RWPE1 (cell line): ENCODE data around the gene CCDC138.

Experiments
- CTCF ChIA-PET: fragments of 350-600 bp; sonication (Branson Sonifier 250); formaldehyde crosslinking; extraction: SDS; loops from one replicate; lab custom pipeline; 2021; lab: Yijun Ruan, JAX
- POLR2A ChIA-PET: fragments of 400-600 bp; formaldehyde crosslinking; extraction: SDS; loops from one replicate; lab custom pipeline; 2020; ENCODE audit warnings: antibody characterized with exemption; ENCODE audit not compliant: low non-redundant PET; lab: Yijun Ruan, JAX
- DNase-seq: peaks from one replicate; pipeline ENCODE4 v3.0.0; 2012; ENCODE audit warnings: low spot score
- H3K27ac ChIP-seq: fragments of 450-650 bp; 2 replicates; pipeline ENCODE4 v1.5.1; 2017
- CTCF ChIP-seq: fragments of 450-650 bp; conservative IDR thresholded peaks from 2 replicates; pipeline ENCODE4 v1.5.1; 2017; ENCODE audit warnings: low read depth, mild to moderate bottlenecking

The CCDC138 gene

GRCh38 chr2:108906403-108907077 is 120.0 kb downstream of the CCDC138 start:
- no peak for TF ChIP-seq CTCF
- ChIA-PET POLR2A (no interaction called here), CTCF (interaction anchor here (0.5 kb wide), 1 partner anchor 47 kb away, joined by 3 read pairs; no protein-coding TSS in a partner anchor)
- H3K27ac ChIP-seq = no peak overlapping the region
- DNase-seq = no peak

GRCh38 chr2:108907822-108908712 is 121.5 kb downstream of the CCDC138 start:
- ChIA-PET CTCF (no interaction called here), POLR2A (no interaction called here)
- TF ChIP-seq CTCF = no peak
- no peak for DNase-seq
- H3K27ac ChIP-seq = no peak overlapping the region

- no peak overlapping the region for H3K27ac ChIP-seq
- TF ChIP-seq CTCF = no peak
- no peak for DNase-seq
- CTCF ChIA-PET = no interaction called here
- POLR2A ChIA-PET = no interaction called here
Observed at GRCh38 chr2:108908713-108909070, 122.1 kb downstream of the CCDC138 start.

- ChIA-PET POLR2A (no interaction called here), CTCF (no interaction called here)
- DNase-seq = no peak
- no peak overlapping the region for H3K27ac ChIP-seq
- no peak for TF ChIP-seq CTCF
Observed at GRCh38 chr2:108909275-108909823, 122.8 kb downstream of the CCDC138 start.

- no peak for TF ChIP-seq CTCF
- no peak for DNase-seq
- CTCF ChIA-PET = no interaction called here
- no peak overlapping the region for H3K27ac ChIP-seq
- POLR2A ChIA-PET = interaction anchor here (0.7 kb wide), 1 partner anchor 57 kb away, joined by 5 read pairs; no protein-coding TSS in a partner anchor
Observed at GRCh38 chr2:108910011-108910431, 123.5 kb downstream of the CCDC138 start.

GRCh38 chr2:108910541-108911396 is 124.2 kb downstream of the CCDC138 start:
- POLR2A ChIA-PET = interaction anchor here (0.7 kb wide), 1 partner anchor 58 kb away, joined by 5 read pairs; no protein-coding TSS in a partner anchor
- CTCF ChIA-PET = interaction anchor here (0.5 kb wide), 1 partner anchor 71 kb away, joined by 4 read pairs; no protein-coding TSS in a partner anchor
- no peak for DNase-seq
- no peak overlapping the region for H3K27ac ChIP-seq
- TF ChIP-seq CTCF = no peak
